ENCODE results near the gene ST3GAL2. TPM values are rescaled to one million over a fixed set of nuclear protein-coding genes. Genes with fewer than 3 reads are reported as not detected.
"Not testable (repeated sequence)": the region's sequence is repeated elsewhere in the genome, so short reads cannot be mapped to it uniquely, and the experiment has no call there.

ST3GAL2 gene
- total and polyA plus RNA-seq, 2 of the 4 experiments (the other 2 are of a cell fraction): 17.4 to 17.7 TPM

DNA sequence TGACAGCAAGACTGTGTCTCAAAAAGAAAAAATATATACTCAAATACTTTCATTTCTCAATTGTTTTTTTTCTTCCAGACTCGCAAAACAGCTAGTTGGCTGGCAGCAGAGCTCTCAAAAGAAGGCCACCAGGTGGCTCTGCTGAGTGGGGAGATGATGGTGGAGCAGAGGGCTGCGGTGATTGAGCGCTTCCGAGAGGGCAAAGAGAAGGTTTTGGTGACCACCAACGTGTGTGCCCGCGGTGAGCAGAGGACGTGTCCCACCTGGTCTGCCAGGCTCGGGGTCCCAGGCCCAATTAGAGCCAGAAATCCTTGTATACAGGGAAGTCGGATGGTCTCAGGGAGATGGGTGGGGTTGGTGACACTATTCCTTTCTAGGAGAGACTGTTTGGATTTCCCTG is 68.8 kb downstream of the ST3GAL2 start:
- CTCF ChIA-PET: interaction anchor here (0.6 to 1.5 kb wide), 2 partner anchors 77 to 283 kb away, joined by 4 to 9 read pairs; no protein-coding TSS in a partner anchor
- H3K23ac ChIP-seq (ENCODE audit: low read depth, low read length); H3K18ac ChIP-seq (ENCODE audit: low read depth, low read length); H3K14ac ChIP-seq (replicated peaks; ENCODE audit: low read depth, low read length); dilution Hi-C loops (cut with HindIII; ENCODE audit: low sequenced_read_pairs, unreplicated experiment); POLR2A ChIA-PET (ENCODE audit: unreplicated experiment); H3K4me3 ChIP-seq (ENCODE audit: insufficient read depth, low read depth, low read length); H2BK15ac ChIP-seq (ENCODE audit: low read depth, low read length); H2AFZ ChIP-seq (replicated peaks; ENCODE audit: low read length, poor library complexity); H3K56ac ChIP-seq (ENCODE audit: extremely low read depth, insufficient read depth, low read length); H4K5ac ChIP-seq (ENCODE audit: low read depth, low read length); H2AK9ac ChIP-seq (replicated peaks; ENCODE audit: low read depth, low read length, poor library complexity); H3K9ac ChIP-seq (ENCODE audit: low read depth, low read length); H3K27ac ChIP-seq (ENCODE audit: insufficient read depth, low read length); intact Hi-C loops (cut with micrococcal nuclease); H4K20me1 ChIP-seq (ENCODE audit: insufficient read depth, low read length); H2BK120ac ChIP-seq (ENCODE audit: low read depth, low read length); H4K8ac ChIP-seq (ENCODE audit: low read depth in 2 of 2, low read length in 2 of 2); H3K4me2 ChIP-seq (ENCODE audit: low read depth, low read length); H2BK20ac ChIP-seq (ENCODE audit: low read depth, low read length); H3K79me1 ChIP-seq (ENCODE audit: low read depth in 1 of 2, low read length in 2 of 2); H3K4me1 ChIP-seq (ENCODE audit: control insufficient read depth, insufficient read depth, low read length); H3K4ac ChIP-seq (ENCODE audit: low read depth, low read length); H3K9me1 ChIP-seq (ENCODE audit: insufficient read depth, low read length); H2AK5ac ChIP-seq (ENCODE audit: low read depth, low read length); H3K9me3 ChIP-seq (ENCODE audit: control insufficient read depth, insufficient read depth, low read length); H4K91ac ChIP-seq (ENCODE audit: insufficient read depth, low read depth, low read length); BruUV-seq (replicated peaks); H3K27me3 ChIP-seq (ENCODE audit: control insufficient read depth, insufficient read depth, low read length); H2BK5ac ChIP-seq (ENCODE audit: low read depth, low read length, poor library complexity, severe bottlenecking): not testable (repeated sequence)
- in situ Hi-C loops (cut with MboI; ENCODE audit: low sequenced_read_pairs): loop anchor here (5.0 kb wide), 1 partner anchor 277 kb away; the partner anchor contains the start of gene IL34
- ATAC-seq (ENCODE audit: low read depth): peak; percentile 91
- peaks cover 56% of the 10 kb centered on the region for H3K36me3 ChIP-seq (ENCODE audit: control insufficient read depth, insufficient read depth, low read length)
- 70% methylated on average over 9 of the region's 10 CpGs; no CpG with 5 or more reads in 1 of the 2 experiments for WGBS, 2 experiments (ENCODE audit: extremely low coverage in 2 of 2, insufficient read length in 1 of 2)
- DNase-seq: peak; percentile 20
- peak; percentile 74 for TF ChIP-seq SMC3 (IDR thresholded peaks at IDR 0.05; ENCODE audit: low read depth, low read length)
- TF ChIP-seq, protein P1, sequence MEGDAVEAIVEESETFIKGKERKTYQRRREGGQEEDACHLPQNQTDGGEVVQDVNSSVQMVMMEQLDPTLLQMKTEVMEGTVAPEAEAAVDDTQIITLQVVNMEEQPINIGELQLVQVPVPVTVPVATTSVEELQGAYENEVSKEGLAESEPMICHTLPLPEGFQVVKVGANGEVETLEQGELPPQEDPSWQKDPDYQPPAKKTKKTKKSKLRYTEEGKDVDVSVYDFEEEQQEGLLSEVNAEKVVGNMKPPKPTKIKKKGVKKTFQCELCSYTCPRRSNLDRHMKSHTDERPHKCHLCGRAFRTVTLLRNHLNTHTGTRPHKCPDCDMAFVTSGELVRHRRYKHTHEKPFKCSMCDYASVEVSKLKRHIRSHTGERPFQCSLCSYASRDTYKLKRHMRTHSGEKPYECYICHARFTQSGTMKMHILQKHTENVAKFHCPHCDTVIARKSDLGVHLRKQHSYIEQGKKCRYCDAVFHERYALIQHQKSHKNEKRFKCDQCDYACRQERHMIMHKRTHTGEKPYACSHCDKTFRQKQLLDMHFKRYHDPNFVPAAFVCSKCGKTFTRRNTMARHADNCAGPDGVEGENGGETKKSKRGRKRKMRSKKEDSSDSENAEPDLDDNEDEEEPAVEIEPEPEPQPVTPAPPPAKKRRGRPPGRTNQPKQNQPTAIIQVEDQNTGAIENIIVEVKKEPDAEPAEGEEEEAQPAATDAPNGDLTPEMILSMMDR (conservative IDR thresholded peaks at IDR 0.05; ENCODE audit: low read depth, low read length): peak; percentile 50
- TF ChIP-seq RAD21 (IDR thresholded peaks at IDR 0.05; ENCODE audit: low read length): peak; percentile 58

Measured in IMR-90 (cell line).